ENCODE results near the gene SLAMF1.

- TF ChIP-seq CTCF (IDR thresholded peaks at IDR 0.05; ENCODE audit: low read depth, low read length) (no peak), MYC (IDR thresholded peaks at IDR 0.05; ENCODE audit: low read depth, low read length) (no peak)
Measured at GRCh38 chr1:160607672-160608032, 39.2 kb downstream of the SLAMF1 start.
